H1 (cell line): ENCODE results near the gene HRH2. TPM values are rescaled to one million over a fixed set of nuclear protein-coding genes. Genes with fewer than 3 reads are reported as not detected.

ENCODE experiments used
- CTCF ChIA-PET: fragments of 300-600 bp; sonication (Branson Sonifier 250); formaldehyde crosslinking; loops from one replicate; lab custom pipeline; 2021; ENCODE audit not compliant: partially characterized antibody; lab: Charles Lee
- POLR2A ChIA-PET: fragments of 300-600 bp; sonication (Branson Sonifier 250); formaldehyde crosslinking; loops from one replicate; lab custom pipeline; 2021; ENCODE audit warnings: inconsistent platforms; ENCODE audit not compliant: partially characterized antibody; lab: Charles Lee
- DNase-seq, 2 experiments: peaks; one replicate each; pipeline versions ENCODE4 v3.0.0 to v3.0.0-alpha.2; 2010 to 2022; ENCODE audit warnings: low spot score in 2 of 2, low read depth in 1 of 2, mixed read lengths in 1 of 2
- FAIRE-seq: peaks from 2 replicates; lab custom pipeline; 2011; peaks lifted over from hg19 to GRCh38; lab: Jason Lieb, UNC
- H2AFZ ChIP-seq: 2 replicates; pipeline ENCODE4 v1.8.1; 2012; ENCODE audit warnings: low read length, inconsistent platforms
- H2AK5ac ChIP-seq: 2 replicates; pipeline ENCODE4 v1.6.1; 2013; ENCODE audit warnings: low read depth, low read length
- H2BK120ac ChIP-seq: replicated peaks from 2 replicates; pipeline ENCODE3; 2013; ENCODE audit warnings: low read depth, low read length, inconsistent platforms
- H2BK12ac ChIP-seq: 2 replicates; pipeline ENCODE4 v1.6.1; 2013; ENCODE audit warnings: low read depth, low read length
- H2BK15ac ChIP-seq: 2 replicates; pipeline ENCODE4 v1.6.1; 2013; ENCODE audit warnings: low read length
- H2BK20ac ChIP-seq: 2 replicates; pipeline ENCODE4 v1.6.1; 2013; ENCODE audit warnings: low read length
- H2BK5ac ChIP-seq: 2 replicates; pipeline ENCODE4 v1.6.1; 2013; ENCODE audit warnings: low read depth, low read length
- H3K14ac ChIP-seq: 2 replicates; pipeline ENCODE4 v1.6.1; 2013; ENCODE audit warnings: inconsistent platforms; ENCODE audit not compliant: insufficient read length
- H3K18ac ChIP-seq: 2 replicates; pipeline ENCODE4 v1.6.1; 2013; ENCODE audit warnings: low read length; ENCODE audit errors: extremely low read depth
- H3K23ac ChIP-seq: 2 replicates; pipeline ENCODE4 v1.6.1; 2013; ENCODE audit warnings: inconsistent platforms; ENCODE audit not compliant: insufficient read length
- H3K23me2 ChIP-seq: 2 replicates; pipeline ENCODE4 v1.6.1; 2013; ENCODE audit warnings: low read depth, low read length
- H3K27ac ChIP-seq: 2 replicates; pipeline ENCODE4 v1.6.1; 2011; ENCODE audit warnings: low read depth, low read length, inconsistent platforms
- H3K27me3 ChIP-seq, 4 experiments: replicated peaks in 1 of 4; 1 replicate in 1 of 4; 2 replicates in 3 of 4; pipeline versions ENCODE4 v1.6.1 to v1.8.1; 2011 to 2013; ENCODE audit warnings: low read length in 3 of 4, mild to moderate bottlenecking in 3 of 4, inconsistent platforms in 2 of 4, mixed read lengths in 2 of 4, moderate library complexity in 1 of 4; ENCODE audit not compliant: control insufficient read depth in 3 of 4, insufficient read depth in 3 of 4; ENCODE audit errors: extremely low read depth in 1 of 4
- H3K36me3 ChIP-seq, 4 experiments: 2 replicates each; pipeline versions ENCODE4 v1.6.1 to v1.8.1; 2011 to 2013; ENCODE audit warnings: mild to moderate bottlenecking in 4 of 4, low read length in 3 of 4, moderate library complexity in 2 of 4, control low read depth in 1 of 4, inconsistent platforms in 1 of 4; ENCODE audit not compliant: insufficient read depth in 4 of 4, control insufficient read depth in 2 of 4
- H3K4ac ChIP-seq: replicated peaks from 2 replicates; pipeline ENCODE3; 2013; ENCODE audit warnings: low read length, low read depth, mixed read lengths, inconsistent platforms; ENCODE audit not compliant: insufficient read length
- H3K4me1 ChIP-seq, 4 experiments: replicated peaks in 1 of 4; 1 replicate in 1 of 4; 2 replicates in 3 of 4; pipeline versions ENCODE4 v1.6.1 to v1.8.1; 2011 to 2013; ENCODE audit warnings: low read length in 3 of 4, inconsistent platforms in 2 of 4, mixed read lengths in 1 of 4; ENCODE audit not compliant: insufficient read depth in 4 of 4, control insufficient read depth in 3 of 4
- H3K4me2 ChIP-seq, 2 experiments: 2 replicates each; pipeline versions ENCODE4 v1.6.1 to v1.8.1; 2011 to 2013; ENCODE audit warnings: low read depth in 2 of 2, low read length in 2 of 2, control low read depth in 1 of 2, inconsistent platforms in 1 of 2, mild to moderate bottlenecking in 1 of 2; ENCODE audit not compliant: insufficient read depth in 1 of 2
- H3K4me3 ChIP-seq, 4 experiments: fragments of 200-600, 300-600 bp in 1 of 4; sonication (generic), shearing (Covaris generic), sonication (Bioruptor Twin) in 1 of 4; 2 replicates each; pipeline versions ENCODE4 v1.5.1 to v1.8.1; 2011 to 2016; ENCODE audit warnings: low read length in 4 of 4, low read depth in 3 of 4, control low read depth in 2 of 4, inconsistent platforms in 2 of 4, mild to moderate bottlenecking in 2 of 4, mixed read lengths in 1 of 4, moderate library complexity in 1 of 4; ENCODE audit not compliant: insufficient read depth in 2 of 4; ENCODE audit errors: extremely low read depth in 1 of 4
- H3K56ac ChIP-seq: replicated peaks from 2 replicates; pipeline ENCODE3; 2013; ENCODE audit warnings: low read depth, mild to moderate bottlenecking, mixed read lengths, low read length, inconsistent platforms; ENCODE audit not compliant: insufficient read length
- H3K79me1 ChIP-seq: 2 replicates; pipeline ENCODE4 v1.6.1; 2013; ENCODE audit warnings: low read depth, low read length, control low read depth
- H3K79me2 ChIP-seq, 2 experiments: 2 replicates each; pipeline versions ENCODE4 v1.6.1 to v1.8.1; 2012 to 2013; ENCODE audit warnings: low read length in 2 of 2, mild to moderate bottlenecking in 2 of 2, inconsistent platforms in 1 of 2; ENCODE audit not compliant: insufficient read depth in 2 of 2, control insufficient read depth in 1 of 2
- H3K9ac ChIP-seq, 4 experiments: replicated peaks in 1 of 4; 1 replicate in 1 of 4; 2 replicates in 3 of 4; pipeline versions ENCODE4 v1.6.1 to v1.8.1; 2011 to 2013; ENCODE audit warnings: low read depth in 3 of 4, low read length in 3 of 4, control low read depth in 2 of 4, mild to moderate bottlenecking in 2 of 4, moderate library complexity in 2 of 4, inconsistent platforms in 1 of 4; ENCODE audit errors: extremely low read depth in 1 of 4
- H3K9me3 ChIP-seq, 2 experiments: 2 replicates each; pipeline versions ENCODE4 v1.6.1 to v1.8.1; 2012 to 2013; ENCODE audit warnings: mild to moderate bottlenecking in 2 of 2, moderate library complexity in 2 of 2, control low read depth in 1 of 2, inconsistent platforms in 1 of 2, low read depth in 1 of 2, low read length in 1 of 2, mixed read lengths in 1 of 2; ENCODE audit not compliant: insufficient read depth in 2 of 2
- H4K20me1 ChIP-seq, 2 experiments: replicated peaks in 1 of 2; 2 replicates each; pipeline versions ENCODE3 to v1.8.1; 2011 to 2013; ENCODE audit warnings: inconsistent platforms in 2 of 2, low read length in 2 of 2, mild to moderate bottlenecking in 1 of 2; ENCODE audit not compliant: insufficient read depth in 2 of 2, control insufficient read depth in 1 of 2
- H4K5ac ChIP-seq: 2 replicates; pipeline ENCODE4 v1.6.1; 2013; ENCODE audit warnings: low read length, low read depth, mixed read lengths, inconsistent platforms; ENCODE audit not compliant: insufficient read length
- H4K8ac ChIP-seq: 2 replicates; pipeline ENCODE4 v1.8.0; 2013; ENCODE audit warnings: mild to moderate bottlenecking, moderate library complexity, low read length, inconsistent platforms; ENCODE audit not compliant: insufficient read depth; ENCODE audit errors: extremely low read depth
- H4K91ac ChIP-seq: replicated peaks from 2 replicates; pipeline ENCODE3; 2013; ENCODE audit warnings: low read length, mixed read lengths, inconsistent platforms; ENCODE audit not compliant: insufficient read length
- CHD1 ChIP-seq: IDR thresholded peaks from 2 replicates; pipeline ENCODE4 v1.6.1; 2012; ENCODE audit warnings: low read depth, low read length, improper control_type of control experiment
- EZH2 ChIP-seq: fragments of 200-600 bp; sonication (generic); IDR thresholded peaks from 2 replicates; pipeline ENCODE4 v1.7.1; 2012; ENCODE audit warnings: low read depth, mild to moderate bottlenecking, moderate library complexity, low read length, inconsistent platforms; ENCODE audit not compliant: severe bottlenecking
- KDM4A ChIP-seq: IDR thresholded peaks from one replicate; pipeline ENCODE4 v1.7.1; 2012; ENCODE audit warnings: low read depth, mild to moderate bottlenecking, moderate library complexity, low read length, inconsistent platforms; ENCODE audit not compliant: severe bottlenecking
- RAD21 ChIP-seq, 2 experiments: IDR thresholded peaks in 1 of 2; conservative IDR thresholded peaks in 1 of 2; 2 replicates each; pipeline ENCODE4 v1.6.1; 2011; ENCODE audit warnings: low read depth in 2 of 2, low read length in 2 of 2, improper control_type of control experiment in 1 of 2, inconsistent platforms in 1 of 2, mild to moderate bottlenecking in 1 of 2, moderate library complexity in 1 of 2
- WGBS, 2 experiments: shearing (Covaris generic) in 1 of 2; methylation state at CpG; one replicate each; pipeline versions ENCODE4 v1.1.6 to v1.1.7; 2013 to 2015; ENCODE audit warnings: low lambda C conversion rate in 2 of 2, mixed read lengths in 2 of 2, inconsistent platforms in 1 of 2, low coverage in 1 of 2, missing lambda C conversion rate in 1 of 2; ENCODE audit not compliant: insufficient replicate concordance in 2 of 2, insufficient coverage in 1 of 2, insufficient read length in 1 of 2; ENCODE audit errors: extremely low coverage in 1 of 2, missing lambda C conversion rate in 1 of 2; 5-methylcytosine and 5-hydroxymethylcytosine counted together
- polyA plus RNA-seq, 7 experiments: library from polyadenylated mRNA; depleted of rRNA in 3 of 7; stranded (reverse) in 5 of 7; unstranded in 2 of 7; fragments of >200 nt in 5 of 7; fragments of 200-250 nt in 2 of 7; gene quantifications; 1 replicate in 5 of 7; 2 replicates in 1 of 7; 4 replicates in 1 of 7; pipeline versions ENCODE4 v1.2.1 to v1.2.3, GENCODE V29; 2011 to 2013; ENCODE audit warnings: missing spikeins in 2 of 7, mixed read lengths in 2 of 7
- total RNA-seq: library from RNA; stranded (reverse); fragmentation: NEBNext Ultra II Directional; extraction: Animal tissue kit (Norgen Biotek cat#: 25700); gene quantifications from 2 replicates; pipeline ENCODE4 v1.2.1, GENCODE V29; 2021
- TF ChIP-seq, protein P1 (sequence below): IDR thresholded peaks from 2 replicates; pipeline ENCODE4 v1.6.1; 2012; ENCODE audit warnings: inconsistent platforms
- TF ChIP-seq, protein P2 (sequence below): IDR thresholded peaks from 2 replicates; pipeline ENCODE4 v1.6.1; 2012; ENCODE audit warnings: inconsistent platforms

Gene HRH2
- total and polyA plus RNA-seq, 2 of the 8 experiments (the other 6 are each of a cell fraction or from before 2014, with no cell fraction given), result 7.8 to 8.1 TPM

DNA sequence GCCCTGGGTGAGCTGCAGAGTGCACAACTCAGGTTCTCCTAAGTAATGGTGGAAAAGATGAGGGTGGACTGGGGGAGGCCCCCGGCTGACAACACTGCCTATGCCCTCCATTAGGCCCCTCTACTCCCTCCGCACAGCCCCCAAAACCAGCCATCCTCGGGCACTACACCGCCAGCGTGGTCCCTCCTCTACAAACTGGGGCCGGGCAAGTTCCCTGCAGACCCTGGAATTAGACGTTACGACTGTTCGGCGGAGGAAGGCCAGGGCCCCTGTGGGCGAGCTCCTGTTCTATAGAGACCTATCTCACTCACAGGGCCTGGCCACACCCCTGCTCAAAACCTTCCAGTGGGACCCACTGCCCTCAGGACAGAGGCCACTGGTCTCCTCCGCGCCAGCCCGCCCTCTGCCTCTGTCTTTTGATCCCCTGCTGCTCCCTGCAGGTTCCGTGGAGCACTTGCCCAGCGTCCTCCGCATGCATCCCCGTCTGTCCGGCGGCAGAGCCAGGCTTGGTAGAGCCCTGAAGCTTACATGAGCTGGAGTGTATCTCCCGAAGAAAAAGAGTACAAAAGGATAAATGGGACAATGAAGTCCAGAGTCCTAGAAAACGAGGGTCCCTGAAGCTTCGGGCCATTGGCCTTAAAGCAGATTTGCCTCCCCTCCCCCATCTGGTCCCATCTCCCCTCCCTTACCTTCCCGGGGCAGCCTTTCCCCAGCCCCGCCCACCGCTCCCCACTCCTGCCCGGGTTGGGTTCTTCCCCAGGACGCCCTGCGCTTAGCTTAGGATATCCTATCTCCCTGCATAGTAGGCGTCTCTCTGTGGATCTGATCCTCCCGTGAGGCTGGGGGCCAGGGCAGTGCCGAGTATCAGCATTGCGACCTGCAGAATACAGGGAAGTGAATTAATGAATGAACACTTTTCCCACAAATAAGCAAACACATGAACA lies 71.3 kb downstream of the HRH2 start:
- Histone ChIP-seq H2BK5ac (no peak overlapping the region), H3K9ac (no peak overlapping the region), H3K36me3 (no peaks in the 10 kb centered on the region), H2BK20ac (no peak overlapping the region), H4K8ac (peak overlapping the region; percentile 37), H3K4me1 (peaks cover 0 to 13% (median 7%) of the 10 kb centered on the region in 4 experiments; a peak in 6 of 7 replicates), H3K14ac (no peak overlapping the region), H3K79me2 (no peaks in the 10 kb centered on the region), H3K23ac (no peak overlapping the region), H3K79me1 (no peaks in the 10 kb centered on the region), H2BK15ac (no peak overlapping the region), H3K4me2 (peak overlapping the region; percentile 68 to 79), H4K91ac (no peak overlapping the region), H2BK120ac (no peak overlapping the region), H3K4ac (no peak overlapping the region), H2AK5ac (no peak overlapping the region), H2AFZ (peak overlapping the region; percentile 67; the same call in 1 of the 2 replicates), H3K23me2 (peaks cover 2% of the 10 kb centered on the region; the same call in 1 of the 2 replicates), H3K9me3 (peaks cover 3 to 5% of the 10 kb centered on the region in 2 experiments; a peak in 2 of 4 replicates), H3K18ac (peak overlapping the region; percentile 27; the same call in 1 of the 2 replicates), H4K5ac (no peak overlapping the region), H3K4me3 (peak overlapping the region; percentile 27 to 57 (median 44); a peak in 7 of 8 replicates), H2BK12ac (peak overlapping the region; percentile 18; the same call in 1 of the 2 replicates), H3K56ac (no peak overlapping the region), H3K27me3 (no peaks in the 10 kb centered on the region; a peak in 2 of 7 replicates), H4K20me1 (no peaks in the 10 kb centered on the region), H3K27ac (no peak overlapping the region)
- DNase-seq (peak in 1 of 2 experiments; percentile 80), FAIRE-seq (no peak)
- POLR2A ChIA-PET, result interaction anchor here (0.7 to 1.6 kb wide), 5 partner anchors 18 to 195 kb away, joined by 3 read pairs; no protein-coding TSS in a partner anchor
- CTCF ChIA-PET, result interaction anchor here (0.6 to 8.7 kb wide), 84 partner anchors 9 to 1080 kb away, joined by 3 to 136 read pairs (median 6); partner anchors contain the start of gene CPLX2
- WGBS, 2 experiments, result 22% methylated on average over 30 of the region's 33 CpGs; no CpG with 5 or more reads in 1 of the 2 experiments
- TF ChIP-seq CHD1 (no peak), RAD21 (IDR thresholded peaks at IDR 0.05 in 1 of 2, conservative IDR thresholded peaks at IDR 0.05 in 1 of 2; ENCODE audit: low read depth in 2 of 2, low read length in 2 of 2) (peak; percentile 63 to 69), EZH2 (no peak), KDM4A (peak; percentile 39)
- TF ChIP-seq, protein P1, sequence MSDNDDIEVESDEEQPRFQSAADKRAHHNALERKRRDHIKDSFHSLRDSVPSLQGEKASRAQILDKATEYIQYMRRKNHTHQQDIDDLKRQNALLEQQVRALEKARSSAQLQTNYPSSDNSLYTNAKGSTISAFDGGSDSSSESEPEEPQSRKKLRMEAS, result peak; percentile 42
- TF ChIP-seq, protein P2, sequence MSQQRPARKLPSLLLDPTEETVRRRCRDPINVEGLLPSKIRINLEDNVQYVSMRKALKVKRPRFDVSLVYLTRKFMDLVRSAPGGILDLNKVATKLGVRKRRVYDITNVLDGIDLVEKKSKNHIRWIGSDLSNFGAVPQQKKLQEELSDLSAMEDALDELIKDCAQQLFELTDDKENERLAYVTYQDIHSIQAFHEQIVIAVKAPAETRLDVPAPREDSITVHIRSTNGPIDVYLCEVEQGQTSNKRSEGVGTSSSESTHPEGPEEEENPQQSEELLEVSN, result peak; percentile 21; the same call in 1 of the 2 replicates
